HCT116 (cell line): ENCODE results near the gene FER.

ENCODE experiments used
- ATF3 ChIP-seq: IDR thresholded peaks from 2 replicates; pipeline ENCODE4 v1.6.1; 2012
- CBX3 ChIP-seq: IDR thresholded peaks from 2 replicates; pipeline ENCODE4 v1.6.1; 2012; ENCODE audit warnings: low read depth
- CEBPB ChIP-seq: IDR thresholded peaks from 2 replicates; pipeline ENCODE4 v1.6.1; 2012; ENCODE audit warnings: low read depth
- EGR1 ChIP-seq: IDR thresholded peaks from 2 replicates; pipeline ENCODE4 v1.6.1; 2012; ENCODE audit warnings: low read depth
- EZH2 ChIP-seq: fragments of 200-600 bp; sonication (generic); IDR thresholded peaks from 2 replicates; pipeline ENCODE4 v1.6.1; 2017; ENCODE audit warnings: antibody characterized with exemption, mixed run types
- EZH2phosphoT487 ChIP-seq: fragments of 200-600 bp; IDR thresholded peaks from 2 replicates; pipeline ENCODE4 v1.6.1; 2018; ENCODE audit warnings: antibody characterized with exemption, borderline replicate concordance
- FOSL1 ChIP-seq: IDR thresholded peaks from 2 replicates; pipeline ENCODE4 v1.6.1; 2012; ENCODE audit warnings: low read depth
- JUND ChIP-seq: IDR thresholded peaks from 2 replicates; pipeline ENCODE4 v1.6.1; 2012
- POLR2A ChIP-seq: IDR thresholded peaks from 2 replicates; pipeline ENCODE4 v1.7.0; 2011; ENCODE audit warnings: borderline replicate concordance; ENCODE audit not compliant: insufficient read depth, insufficient read length; ENCODE audit errors: extremely low read depth
- REST ChIP-seq: IDR thresholded peaks from 2 replicates; pipeline ENCODE4 v1.6.1; 2012; ENCODE audit warnings: low read depth
- YY1 ChIP-seq: IDR thresholded peaks from 2 replicates; pipeline ENCODE4 v1.6.1; 2011; ENCODE audit warnings: low read length, low read depth, moderate library complexity, mild to moderate bottlenecking; ENCODE audit not compliant: insufficient replicate concordance; ENCODE audit errors: extremely low read depth
- ZNF274 ChIP-seq: fragments of 200-500 bp; sonication (Bioruptor generic); IDR thresholded peaks from 2 replicates; pipeline ENCODE4 v1.6.1; 2014; ENCODE audit warnings: mild to moderate bottlenecking, low read depth, low read length, inconsistent platforms
- TF ChIP-seq, protein P1 (sequence below), 3 experiments: fragments of 200-600 bp in 1 of 3; sonication (generic) in 1 of 3; IDR thresholded peaks in 2 of 3; conservative IDR thresholded peaks in 1 of 3; 2 replicates each; pipeline ENCODE4 v1.5.1; 2012 to 2017; ENCODE audit warnings: low read depth in 2 of 3, low read length in 2 of 3, antibody characterized with exemption in 1 of 3, borderline replicate concordance in 1 of 3, control low read depth in 1 of 3, mild to moderate bottlenecking in 1 of 3, mixed read lengths in 1 of 3, mixed run types in 1 of 3, moderate library complexity in 1 of 3; ENCODE audit not compliant: insufficient read depth in 1 of 3

GRCh38 chr5:109230369-109230768 is 482.7 kb downstream of the FER start:
- TF ChIP-seq JUND, result no peak
- no peak for TF ChIP-seq EZH2
- TF ChIP-seq, protein P1, sequence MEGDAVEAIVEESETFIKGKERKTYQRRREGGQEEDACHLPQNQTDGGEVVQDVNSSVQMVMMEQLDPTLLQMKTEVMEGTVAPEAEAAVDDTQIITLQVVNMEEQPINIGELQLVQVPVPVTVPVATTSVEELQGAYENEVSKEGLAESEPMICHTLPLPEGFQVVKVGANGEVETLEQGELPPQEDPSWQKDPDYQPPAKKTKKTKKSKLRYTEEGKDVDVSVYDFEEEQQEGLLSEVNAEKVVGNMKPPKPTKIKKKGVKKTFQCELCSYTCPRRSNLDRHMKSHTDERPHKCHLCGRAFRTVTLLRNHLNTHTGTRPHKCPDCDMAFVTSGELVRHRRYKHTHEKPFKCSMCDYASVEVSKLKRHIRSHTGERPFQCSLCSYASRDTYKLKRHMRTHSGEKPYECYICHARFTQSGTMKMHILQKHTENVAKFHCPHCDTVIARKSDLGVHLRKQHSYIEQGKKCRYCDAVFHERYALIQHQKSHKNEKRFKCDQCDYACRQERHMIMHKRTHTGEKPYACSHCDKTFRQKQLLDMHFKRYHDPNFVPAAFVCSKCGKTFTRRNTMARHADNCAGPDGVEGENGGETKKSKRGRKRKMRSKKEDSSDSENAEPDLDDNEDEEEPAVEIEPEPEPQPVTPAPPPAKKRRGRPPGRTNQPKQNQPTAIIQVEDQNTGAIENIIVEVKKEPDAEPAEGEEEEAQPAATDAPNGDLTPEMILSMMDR (IDR thresholded peaks at IDR 0.05 in 2 of 3, conservative IDR thresholded peaks at IDR 0.05 in 1 of 3; ENCODE audit: borderline replicate concordance in 1 of 3, insufficient read depth in 1 of 3, low read depth in 2 of 3, low read length in 2 of 3), result no peak
- no peak for TF ChIP-seq YY1
- TF ChIP-seq ZNF274, result no peak
- TF ChIP-seq ATF3, result no peak
- TF ChIP-seq REST, result no peak
- TF ChIP-seq EGR1, result no peak
- no peak for TF ChIP-seq CEBPB
- no peak for TF ChIP-seq FOSL1
- no peak for TF ChIP-seq CBX3
- TF ChIP-seq POLR2A, result no peak
- TF ChIP-seq EZH2phosphoT487, result no peak
